Skin of body (tissue), 2 donors: ENCODE measurements around the gene TCEAL9. TPM values are rescaled to one million over a fixed set of nuclear protein-coding genes. Genes with fewer than 3 reads are reported as not detected.

Experiments used
- small RNA-seq: library from RNA; depleted of rRNA; stranded (forward); fragments of <200 nt; gene quantifications from one replicate; pipeline ENCODE3, GENCODE V24; 2014; ENCODE audit warnings: low replicate concordance
- total RNA-seq: library from RNA; depleted of rRNA; stranded (reverse); fragments of >200 nt; gene quantifications from one replicate; pipeline ENCODE4 v1.2.3, GENCODE V29; 2014

TCEAL9 gene
- total RNA-seq, 1 donor from 2014 or later: 81.3 TPM

Small RNAs within 50 kb of the gene (small RNA-seq; reads per million reads assigned to genes)
- gene Z92846.1: not detected

Other genes with a start within 250 kb of the TCEAL9 start
- 28.6 TPM for gene BEX4, start 141.4 kb upstream of the TCEAL9 start, total RNA-seq
- 106 TPM for gene TCEAL8, start 101.4 kb upstream of the TCEAL9 start, total RNA-seq
- 1.1 TPM for gene TCEAL5, start 79.8 kb upstream of the TCEAL9 start, total RNA-seq
- 7.8 TPM for gene BEX2, start 45.5 kb upstream of the TCEAL9 start, total RNA-seq
- gene TCEAL7, start 26.3 kb upstream of the TCEAL9 start, total RNA-seq: 44.0 TPM
- gene BEX3, start 20.0 kb downstream of the TCEAL9 start, total RNA-seq: 102 TPM
- gene RAB40A, start 163.0 kb downstream of the TCEAL9 start, total RNA-seq: 0.30 TPM
- gene TCEAL4, start 229.0 kb downstream of the TCEAL9 start, total RNA-seq: 37.1 TPM